ENCODE results near the gene CACFD1.

Gene CACFD1

DNA sequence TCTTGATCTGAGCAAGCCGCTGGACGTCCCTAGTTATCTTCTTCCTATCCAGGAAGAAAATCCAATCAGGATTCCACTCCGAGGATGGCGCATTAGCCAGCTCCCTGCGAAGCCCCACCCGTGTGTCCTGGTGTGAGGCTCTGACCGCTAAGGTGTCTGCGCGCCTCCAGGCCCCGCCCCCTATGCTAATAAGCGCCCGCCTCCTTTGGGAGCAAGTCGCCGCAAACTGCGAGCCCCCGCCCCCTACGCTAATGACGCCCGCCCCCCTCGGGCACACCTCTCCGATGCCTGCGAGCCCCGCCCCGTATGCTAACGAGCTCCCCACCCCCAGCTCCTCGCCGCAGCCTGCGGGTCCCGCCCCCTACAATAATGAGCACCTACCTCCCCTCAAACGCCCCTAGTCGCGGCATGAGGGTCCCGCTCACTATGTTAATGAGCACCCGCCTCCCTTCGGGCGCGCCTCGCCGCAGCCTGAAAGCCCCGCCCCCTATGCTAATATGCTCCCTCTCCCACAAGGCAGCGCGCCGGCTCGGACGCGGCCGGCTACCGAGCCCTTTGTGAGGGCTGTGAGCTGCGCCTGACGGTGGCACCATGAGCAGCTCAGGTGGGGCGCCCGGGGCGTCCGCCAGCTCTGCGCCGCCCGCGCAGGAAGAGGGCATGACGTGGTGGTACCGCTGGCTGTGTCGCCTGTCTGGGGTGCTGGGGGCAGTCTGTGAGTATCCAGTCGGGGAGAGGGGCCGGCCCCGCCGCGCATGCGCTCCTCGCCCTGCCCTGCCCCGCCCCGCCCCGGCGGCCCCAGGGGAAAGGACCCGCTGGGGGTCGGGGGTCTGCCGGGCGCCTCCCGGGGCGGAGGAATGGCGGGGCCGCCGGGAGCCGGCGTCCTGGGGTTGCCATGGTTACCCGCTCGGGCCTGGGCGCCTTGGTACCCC, at the start of gene CACFD1:
Gene CACFD1, plus strand, starts transcription at position 503 of the 929 bp plus-strand sequence. Its CDS starts 89 bp downstream, at position 592.
- H3K4me3 ChIP-seq (ENCODE audit: low read depth, low read length), result peak within 1 kb of the TSS; percentile 71
- TF ChIP-seq, protein P1, sequence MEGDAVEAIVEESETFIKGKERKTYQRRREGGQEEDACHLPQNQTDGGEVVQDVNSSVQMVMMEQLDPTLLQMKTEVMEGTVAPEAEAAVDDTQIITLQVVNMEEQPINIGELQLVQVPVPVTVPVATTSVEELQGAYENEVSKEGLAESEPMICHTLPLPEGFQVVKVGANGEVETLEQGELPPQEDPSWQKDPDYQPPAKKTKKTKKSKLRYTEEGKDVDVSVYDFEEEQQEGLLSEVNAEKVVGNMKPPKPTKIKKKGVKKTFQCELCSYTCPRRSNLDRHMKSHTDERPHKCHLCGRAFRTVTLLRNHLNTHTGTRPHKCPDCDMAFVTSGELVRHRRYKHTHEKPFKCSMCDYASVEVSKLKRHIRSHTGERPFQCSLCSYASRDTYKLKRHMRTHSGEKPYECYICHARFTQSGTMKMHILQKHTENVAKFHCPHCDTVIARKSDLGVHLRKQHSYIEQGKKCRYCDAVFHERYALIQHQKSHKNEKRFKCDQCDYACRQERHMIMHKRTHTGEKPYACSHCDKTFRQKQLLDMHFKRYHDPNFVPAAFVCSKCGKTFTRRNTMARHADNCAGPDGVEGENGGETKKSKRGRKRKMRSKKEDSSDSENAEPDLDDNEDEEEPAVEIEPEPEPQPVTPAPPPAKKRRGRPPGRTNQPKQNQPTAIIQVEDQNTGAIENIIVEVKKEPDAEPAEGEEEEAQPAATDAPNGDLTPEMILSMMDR (IDR thresholded peaks at IDR 0.05; ENCODE audit: low read depth, low read length), result no peak

GRCh38 chr9:133415170-133415569, 44.6 kb upstream of the CACFD1 start:
- TF ChIP-seq, protein P1 (IDR thresholded peaks at IDR 0.05; ENCODE audit: low read depth, low read length), result no peak
- no peak overlapping the region for H3K4me3 ChIP-seq (ENCODE audit: low read depth, low read length)

- peak within 1 kb of the TSS; percentile 90 for H3K4me3 ChIP-seq (ENCODE audit: low read depth, low read length)
- TF ChIP-seq, protein P1 (IDR thresholded peaks at IDR 0.05; ENCODE audit: low read depth, low read length), result no peak
These were observed 42.0 kb upstream of the CACFD1 start, which contains the start of gene REXO4 for GRCh38 chr9:133417541-133418461. Gene REXO4, minus strand, starts transcription at chr9:133418010. Its CDS starts 166 bp downstream, at chr9:133417844.

DNA sequence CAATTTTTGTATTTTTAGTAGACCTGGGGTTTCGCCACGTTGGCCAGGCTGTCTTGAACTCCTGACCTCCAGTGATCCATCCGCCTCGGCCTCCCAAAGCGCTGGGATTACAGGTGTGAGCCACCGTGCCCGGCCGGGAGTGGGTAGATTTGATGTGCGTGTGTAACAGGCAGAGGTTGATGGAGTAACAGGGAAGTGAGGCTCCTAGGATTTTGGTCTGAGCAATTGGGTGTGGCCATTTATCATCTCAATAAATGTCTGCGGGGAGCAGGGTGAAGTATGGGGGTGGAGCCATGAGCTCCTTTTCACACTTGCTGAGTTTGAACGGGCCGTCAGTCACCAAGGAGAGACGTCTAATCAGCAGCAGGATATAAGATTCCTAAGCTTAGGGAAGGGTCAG, 40.8 kb upstream of the CACFD1 start:
- TF ChIP-seq, protein P1 (IDR thresholded peaks at IDR 0.05; ENCODE audit: low read depth, low read length), result no peak
- no peak overlapping the region for H3K4me3 ChIP-seq (ENCODE audit: low read depth, low read length)

DNA sequence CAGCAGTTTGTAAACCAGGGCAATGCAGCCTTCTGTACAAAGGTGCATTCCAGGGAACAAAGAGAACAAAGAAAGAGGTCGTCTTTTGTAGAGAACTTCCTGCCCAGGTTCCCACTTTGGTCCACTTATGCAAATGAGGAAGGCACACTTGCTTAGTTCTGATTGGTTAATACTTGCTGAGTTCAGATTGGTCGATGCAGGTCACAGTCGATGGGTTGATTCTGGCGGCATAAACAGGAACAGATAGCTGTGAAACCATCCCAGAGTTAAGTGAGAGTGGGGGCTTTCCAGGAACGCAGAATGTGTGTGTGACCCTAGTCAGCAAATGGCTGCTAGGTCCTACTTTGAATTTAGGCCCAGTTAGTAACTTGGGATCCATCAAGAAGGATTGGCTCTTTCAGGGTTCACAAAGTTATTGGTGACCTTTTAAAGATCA, 39.4 kb upstream of the CACFD1 start:
- no peak overlapping the region for H3K4me3 ChIP-seq (ENCODE audit: low read depth, low read length)
- TF ChIP-seq, protein P1 (IDR thresholded peaks at IDR 0.05; ENCODE audit: low read depth, low read length), result no peak

- TF ChIP-seq, protein P1 (IDR thresholded peaks at IDR 0.05; ENCODE audit: low read depth, low read length), result no peak
These were observed 37.9 kb upstream of the CACFD1 start, which contains the start of gene ADAMTS13 for GRCh38 chr9:133421615-133422542. Gene ADAMTS13, plus strand, starts transcription at chr9:133422367. Its CDS starts 77 bp downstream, at chr9:133422444.

More at GRCh38 chr9:133421615-133422542, 37.9 kb upstream of the CACFD1 start, which contains the start of gene ADAMTS13:
- no peak within 1 kb of the TSS for H3K4me3 ChIP-seq (ENCODE audit: low read depth, low read length)

Data from WI38 (cell line).